HUDEP-2 (cell line): ENCODE data around the gene PPP6R3.
"Not testable (repeated sequence)": the region's sequence is repeated elsewhere in the genome, so short reads cannot be mapped to it uniquely, and the experiment has no call there.

Source experiments
- DNase-seq, 76 experiments: peaks; one replicate each; lab custom pipeline; 2025; ENCODE audit not compliant: unreplicated experiment in 76 of 76; lab: John Stamatoyannopoulos, UW

Gene PPP6R3

DNA sequence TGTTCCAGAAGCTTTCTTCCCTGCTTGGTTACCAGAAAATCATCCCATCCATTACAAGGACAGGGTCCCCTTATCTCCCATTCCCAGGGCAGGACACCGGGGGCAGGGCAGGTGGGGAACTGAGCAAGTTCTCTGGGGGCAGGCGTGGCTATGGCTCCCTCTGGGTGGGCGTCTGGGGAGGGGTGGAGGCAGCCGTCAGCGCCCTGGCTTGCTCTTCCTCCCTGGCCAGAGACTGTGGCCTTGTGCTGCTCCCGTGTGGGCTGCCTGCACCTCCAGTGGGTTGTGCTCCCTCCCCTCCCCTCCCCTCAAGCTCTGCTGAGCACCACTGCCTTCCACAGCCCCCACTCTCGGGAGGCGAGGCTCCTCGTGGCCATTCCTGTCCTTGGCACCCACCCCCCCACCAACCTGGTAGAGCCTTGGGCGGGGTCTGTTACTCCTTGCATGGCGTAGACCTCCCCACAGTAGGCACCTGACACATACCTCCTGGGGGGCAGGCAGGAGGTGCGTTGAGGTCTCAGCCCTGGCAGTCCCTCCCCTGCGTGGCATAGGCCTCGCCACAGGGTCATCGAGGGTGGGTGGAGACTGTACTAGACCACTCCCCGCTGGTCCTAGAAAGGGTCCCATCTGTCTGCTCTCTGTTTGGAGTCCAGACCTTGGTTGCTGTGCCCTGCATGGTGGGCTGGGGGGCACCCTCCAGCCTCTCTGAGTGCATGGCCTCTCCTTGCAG is 24.2 kb upstream of the PPP6R3 start:
- DNase-seq = no peak

- DNase-seq = no peak
Observed at GRCh38 chr11:68436985-68437926, 23.3 kb upstream of the PPP6R3 start.

- DNase-seq = no peak
Observed at GRCh38 chr11:68437927-68438657, 22.5 kb upstream of the PPP6R3 start.

DNA sequence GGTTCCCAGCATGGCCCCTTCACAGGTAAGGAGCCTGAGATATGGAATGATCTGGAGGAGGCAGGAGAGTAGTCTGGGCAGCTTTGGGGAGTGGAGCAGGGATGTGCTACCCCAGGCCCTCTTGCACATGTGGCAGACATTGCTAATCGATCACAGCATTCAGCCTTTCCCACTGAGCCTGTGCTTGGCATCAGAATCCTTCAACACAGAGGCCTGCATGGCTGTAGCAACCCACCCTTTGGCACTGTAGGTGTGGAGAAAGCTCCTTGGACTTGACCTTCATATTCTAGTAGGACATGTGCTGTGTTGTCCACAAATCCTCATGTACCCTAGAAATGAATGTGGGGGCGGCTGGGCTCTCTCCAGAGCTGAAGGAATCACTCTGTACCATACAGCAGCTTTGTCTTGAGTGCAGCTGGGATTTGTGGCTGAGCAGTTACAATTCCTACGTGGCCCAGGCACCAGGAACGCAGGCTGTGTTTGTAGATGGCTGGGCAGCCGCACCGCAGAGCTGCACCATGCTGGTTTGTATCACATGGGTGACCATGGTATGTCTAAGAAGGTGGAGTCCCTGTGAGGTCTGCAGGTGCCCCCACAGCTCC is 21.8 kb upstream of the PPP6R3 start:
- DNase-seq = no peak

DNA sequence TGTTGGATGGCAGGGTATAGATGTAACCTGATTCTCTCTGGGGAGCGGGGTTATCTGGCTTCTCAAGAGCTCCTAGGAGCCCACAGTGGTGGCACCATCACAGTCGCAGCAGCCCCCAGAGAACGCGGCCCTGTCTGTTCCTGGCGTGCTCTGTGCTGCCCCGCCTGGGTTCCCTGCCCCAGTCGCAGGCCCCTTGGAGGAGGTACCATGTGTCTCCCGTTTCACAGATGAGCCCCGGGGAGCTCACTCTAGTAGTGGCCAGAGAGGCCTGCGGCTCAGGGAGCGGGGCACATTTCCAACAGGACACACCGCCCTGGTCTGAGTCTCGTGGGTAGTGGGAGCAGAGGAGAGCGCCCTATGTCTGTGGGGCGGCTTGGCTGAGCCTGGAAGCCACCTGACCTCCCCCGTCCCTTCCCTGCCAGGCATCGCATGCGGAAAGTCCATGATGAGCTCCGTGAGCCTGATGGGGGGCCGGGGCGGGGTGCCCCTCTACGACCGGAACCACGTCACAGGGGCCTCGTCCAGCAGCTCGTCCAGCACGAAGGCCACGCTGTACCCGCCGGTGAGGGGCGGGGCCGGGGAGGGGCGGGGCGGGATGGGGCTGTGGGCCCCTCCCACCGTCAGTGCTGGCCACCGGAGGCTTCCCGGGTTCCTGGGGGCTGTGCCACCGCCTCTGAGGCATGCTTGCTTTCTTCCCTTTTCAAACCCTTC is 21.0 kb upstream of the PPP6R3 start:
- no peak for DNase-seq

DNA sequence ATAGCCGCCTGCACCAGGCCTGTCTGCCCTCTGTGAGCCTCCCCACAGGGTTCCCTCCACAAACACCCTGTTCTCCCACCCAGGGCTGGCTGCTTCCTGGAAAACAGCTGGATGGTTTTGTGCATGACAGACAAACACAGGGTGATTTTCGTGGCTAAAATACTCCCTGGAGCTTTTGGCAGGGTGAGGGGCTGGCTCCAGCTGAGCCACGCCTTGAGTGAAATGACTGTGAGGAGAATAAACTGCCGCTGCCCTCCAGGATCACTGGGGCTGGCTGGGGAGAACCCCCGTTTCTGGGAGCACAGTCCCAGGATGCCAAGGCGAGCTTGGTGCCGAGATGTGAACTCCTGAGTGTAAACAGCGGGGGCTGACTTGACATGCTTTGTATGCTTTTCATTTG is 20.3 kb upstream of the PPP6R3 start:
- DNase-seq = no peak

- DNase-seq = no peak
Observed at GRCh38 chr11:68441466-68442230, 18.9 kb upstream of the PPP6R3 start.

GRCh38 chr11:68442433-68442832 is 18.1 kb upstream of the PPP6R3 start:
- DNase-seq = no peak

DNA sequence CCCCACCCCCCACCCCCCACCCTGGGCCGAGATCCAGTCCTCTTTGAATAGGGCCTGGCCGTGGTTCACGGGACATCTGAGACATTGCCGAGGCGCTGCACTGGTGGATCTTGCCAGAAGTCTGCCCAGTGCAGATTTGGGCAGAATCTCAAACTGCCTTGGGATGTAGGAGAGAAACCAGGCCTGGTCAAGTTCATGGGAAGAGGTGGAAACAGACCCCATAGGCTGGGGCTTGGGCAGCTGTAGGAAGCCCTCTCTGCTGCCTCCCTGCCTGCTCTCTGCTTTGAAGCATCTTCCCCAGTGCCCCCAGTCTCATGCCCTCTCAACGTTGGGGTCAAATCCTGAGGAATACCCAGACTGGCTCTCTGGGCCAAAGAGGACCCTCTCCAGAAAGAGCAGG is 16.0 kb upstream of the PPP6R3 start:
- no peak for DNase-seq

GRCh38 chr11:68445531-68446035 is 15.0 kb upstream of the PPP6R3 start:
- DNase-seq = no peak

- DNase-seq = no peak
Observed at GRCh38 chr11:68446046-68446725, 14.4 kb upstream of the PPP6R3 start.

- peak in 63 of 76 experiments; percentile 11 to 79 (median 54) for DNase-seq
Observed at GRCh38 chr11:68447015-68447801, 13.3 kb upstream of the PPP6R3 start.

DNA sequence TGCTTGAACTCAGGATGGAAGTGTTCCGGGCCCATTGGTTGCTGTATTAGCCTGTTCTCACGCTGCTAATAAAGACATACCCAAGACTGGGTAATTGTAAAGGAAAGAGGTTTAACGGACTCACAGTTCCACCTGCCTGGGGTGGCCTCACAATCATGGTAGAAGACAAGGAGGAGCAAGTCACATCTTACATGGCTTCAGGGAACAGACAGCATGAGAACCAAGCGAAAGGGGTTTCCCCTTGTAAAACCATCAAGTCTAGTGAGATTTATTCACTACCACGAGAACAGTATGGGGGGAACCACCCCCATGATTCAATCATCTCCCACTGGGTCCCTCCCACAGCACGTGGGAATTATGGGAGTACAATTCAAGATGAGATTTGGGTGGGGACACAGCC is 12.6 kb upstream of the PPP6R3 start:
- not testable (repeated sequence) for DNase-seq

DNA sequence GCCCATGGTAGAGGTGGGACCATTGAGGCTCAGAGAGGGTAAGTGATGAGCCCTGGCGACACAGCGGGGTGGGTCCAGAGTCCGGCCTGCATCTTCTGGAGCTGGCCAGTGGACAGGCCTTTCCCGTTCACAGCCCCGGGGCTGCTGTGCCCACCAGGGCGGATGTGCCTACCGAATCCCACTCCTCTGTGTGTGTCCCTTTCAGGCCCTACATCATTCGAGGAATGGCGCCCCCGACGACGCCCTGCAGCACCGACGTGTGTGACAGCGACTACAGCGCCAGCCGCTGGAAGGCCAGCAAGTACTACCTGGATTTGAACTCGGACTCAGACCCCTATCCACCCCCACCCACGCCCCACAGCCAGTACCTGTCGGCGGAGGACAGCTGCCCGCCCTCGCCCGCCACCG is 11.9 kb upstream of the PPP6R3 start:
- no peak for DNase-seq

- DNase-seq = no peak
Observed at GRCh38 chr11:68449951-68450350, 10.6 kb upstream of the PPP6R3 start.

GRCh38 chr11:68450711-68451110 is 9.8 kb upstream of the PPP6R3 start:
- no peak for DNase-seq

- DNase-seq = no peak
Observed at GRCh38 chr11:68454767-68455166, 5.8 kb upstream of the PPP6R3 start.

DNA sequence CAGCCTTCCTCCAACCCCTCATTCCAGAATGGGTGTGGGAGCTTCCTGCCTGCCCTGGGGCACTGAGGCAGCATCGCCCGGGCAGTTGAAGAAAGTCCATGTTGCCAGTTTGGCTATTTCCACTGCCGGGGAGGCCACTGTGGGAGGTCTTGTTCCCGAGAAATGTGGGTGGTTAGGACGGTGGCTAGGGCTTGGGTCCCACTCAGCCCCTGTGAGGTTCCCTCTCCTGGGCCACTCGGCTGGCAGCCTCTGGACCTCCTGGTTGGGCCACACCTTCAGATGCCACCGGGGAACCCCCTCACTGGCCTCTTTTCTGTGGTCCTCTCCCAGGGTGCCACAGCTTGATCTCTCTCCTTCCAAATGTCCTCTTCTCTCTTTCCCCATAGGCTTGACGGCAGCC is 5.1 kb upstream of the PPP6R3 start:
- DNase-seq = no peak
